ENCODE data around the gene HOXC12. TPM values are rescaled to one million over a fixed set of nuclear protein-coding genes. Genes with fewer than 3 reads are reported as not detected.

Gene HOXC12
- polyA plus RNA-seq, 1 experiment: 0.06 TPM

GRCh38 chr12:53941187-53941586 lies 13.5 kb upstream of the HOXC12 start:
- Histone ChIP-seq H3K36me3 (ENCODE audit: control insufficient read depth, insufficient read depth, low read length) (no peaks in the 10 kb centered on the region), H3K4me3 (ENCODE audit: low read depth, low read length) (no peak overlapping the region), H3K27me3 (ENCODE audit: control insufficient read depth, insufficient read depth, low read length) (peaks cover 69% of the 10 kb centered on the region)
- POLR2A ChIA-PET: no interaction called here
- CTCF ChIA-PET: interaction anchor here (1.2 to 1.3 kb wide), 3 partner anchors 12 to 266 kb away, joined by 3 to 4 read pairs (median 4); no protein-coding TSS in a partner anchor
- no peak for TF ChIP-seq CTCF (IDR thresholded peaks at IDR 0.05; ENCODE audit: insufficient read depth, low read depth, low read length)
- DNase-seq (ENCODE audit: low read depth): no peak

- ChIA-PET POLR2A (no interaction called here), CTCF (interaction anchor here (1.2 to 1.3 kb wide), 3 partner anchors 12 to 266 kb away, joined by 3 to 4 read pairs (median 4); no protein-coding TSS in a partner anchor)
- Histone ChIP-seq H3K36me3 (ENCODE audit: control insufficient read depth, insufficient read depth, low read length) (no peaks in the 10 kb centered on the region), H3K4me3 (ENCODE audit: low read depth, low read length) (no peak overlapping the region), H3K27me3 (ENCODE audit: control insufficient read depth, insufficient read depth, low read length) (peaks cover 70% of the 10 kb centered on the region)
- no peak for DNase-seq (ENCODE audit: low read depth)
- no peak for TF ChIP-seq CTCF (IDR thresholded peaks at IDR 0.05; ENCODE audit: insufficient read depth, low read depth, low read length)
These were observed 13.0 kb upstream of the HOXC12 start for GRCh38 chr12:53941750-53942149.

- peaks cover 65% of the 10 kb centered on the region for H3K27me3 ChIP-seq (ENCODE audit: control insufficient read depth, insufficient read depth, low read length)
- H3K36me3 ChIP-seq (ENCODE audit: control insufficient read depth, insufficient read depth, low read length): no peaks in the 10 kb centered on the region
- DNase-seq (ENCODE audit: low read depth): no peak
- POLR2A ChIA-PET: no interaction called here
- no peak for TF ChIP-seq CTCF (IDR thresholded peaks at IDR 0.05; ENCODE audit: insufficient read depth, low read depth, low read length)
- no peak overlapping the region for H3K4me3 ChIP-seq (ENCODE audit: low read depth, low read length)
- CTCF ChIA-PET: interaction anchor here (1.2 kb wide), 2 partner anchors 11 to 240 kb away, joined by 3 to 4 read pairs; no protein-coding TSS in a partner anchor
These were observed 12.2 kb upstream of the HOXC12 start for GRCh38 chr12:53942467-53942997.

- TF ChIP-seq CTCF (IDR thresholded peaks at IDR 0.05; ENCODE audit: insufficient read depth, low read depth, low read length): no peak
- DNase-seq (ENCODE audit: low read depth): no peak
- POLR2A ChIA-PET: no interaction called here
- Histone ChIP-seq H3K36me3 (ENCODE audit: control insufficient read depth, insufficient read depth, low read length) (no peaks in the 10 kb centered on the region), H3K4me3 (ENCODE audit: low read depth, low read length) (no peak overlapping the region), H3K27me3 (ENCODE audit: control insufficient read depth, insufficient read depth, low read length) (peaks cover 57% of the 10 kb centered on the region)
- CTCF ChIA-PET: no interaction called here
These were observed 10.5 kb upstream of the HOXC12 start for GRCh38 chr12:53944209-53944608.

GRCh38 chr12:53944907-53945847 lies 9.5 kb upstream of the HOXC12 start:
- POLR2A ChIA-PET: interaction anchor here (0.7 kb wide), 1 partner anchor 175 kb away, joined by 4 read pairs; no protein-coding TSS in a partner anchor

More at GRCh38 chr12:53944907-53945847, 9.5 kb upstream of the HOXC12 start:
- TF ChIP-seq CTCF (IDR thresholded peaks at IDR 0.05; ENCODE audit: insufficient read depth, low read depth, low read length): no peak
- CTCF ChIA-PET: interaction anchor here (0.6 kb wide), 1 partner anchor 16 kb away, joined by 3 read pairs; no protein-coding TSS in a partner anchor
- no peak for DNase-seq (ENCODE audit: low read depth)
- H3K36me3 ChIP-seq (ENCODE audit: control insufficient read depth, insufficient read depth, low read length): no peaks in the 10 kb centered on the region
- no peak overlapping the region for H3K4me3 ChIP-seq (ENCODE audit: low read depth, low read length)
- peaks cover 60% of the 10 kb centered on the region for H3K27me3 ChIP-seq (ENCODE audit: control insufficient read depth, insufficient read depth, low read length)

Data from BJ (cell line).